Liver (tissue), 9 donors: ENCODE data around the gene DCDC2C. TPM values are rescaled to one million over a fixed set of nuclear protein-coding genes. Genes with fewer than 3 reads are reported as not detected.

Source experiments
- DNase-seq: peaks from one replicate; pipeline ENCODE4 v3.0.0-alpha.2; 2017; ENCODE audit warnings: low spot score
- H3K27ac ChIP-seq, 2 donors: one replicate each; pipeline ENCODE4 v1.7.0; 2013; ENCODE audit warnings: inconsistent platforms in 2 of 2, low read length in 2 of 2, control low read depth in 1 of 2, low read depth in 1 of 2, mild to moderate bottlenecking in 1 of 2
- H3K27me3 ChIP-seq, 4 donors: one replicate each; pipeline versions ENCODE4 v1.6.1 to v1.7.0; 2013; ENCODE audit warnings: low read length in 3 of 4, inconsistent platforms in 1 of 4, mild to moderate bottlenecking in 1 of 4, moderate library complexity in 1 of 4; ENCODE audit not compliant: control insufficient read depth in 4 of 4, insufficient read depth in 4 of 4
- H3K36me3 ChIP-seq, 4 donors: one replicate each; pipeline versions ENCODE4 v1.6.1 to v1.7.0; 2013; ENCODE audit warnings: low read length in 3 of 4, mild to moderate bottlenecking in 3 of 4, low read depth in 1 of 4, moderate library complexity in 1 of 4; ENCODE audit not compliant: control insufficient read depth in 4 of 4, insufficient read depth in 3 of 4
- H3K4me1 ChIP-seq, 4 donors: one replicate each; pipeline versions ENCODE4 v1.6.1 to v1.7.0; 2013; ENCODE audit warnings: low read length in 3 of 4, mild to moderate bottlenecking in 3 of 4, moderate library complexity in 1 of 4; ENCODE audit not compliant: control insufficient read depth in 4 of 4, insufficient read depth in 4 of 4
- H3K4me3 ChIP-seq, 3 donors: one replicate each; pipeline versions ENCODE4 v1.6.1 to v1.7.0; 2013; ENCODE audit warnings: low read length in 3 of 3, control low read depth in 1 of 3, low read depth in 1 of 3, mild to moderate bottlenecking in 1 of 3
- H3K9ac ChIP-seq, 2 donors: one replicate each; pipeline ENCODE4 v1.7.0; 2013; ENCODE audit warnings: low read length in 2 of 2, mild to moderate bottlenecking in 2 of 2, moderate library complexity in 2 of 2, control low read depth in 1 of 2, low read depth in 1 of 2
- H3K9me3 ChIP-seq, 4 donors: one replicate each; pipeline versions ENCODE4 v1.6.1 to v1.7.0; 2013; ENCODE audit warnings: low read length in 3 of 4; ENCODE audit not compliant: control insufficient read depth in 4 of 4
- FOXA1 ChIP-seq: IDR thresholded peaks from 2 replicates; pipeline ENCODE4 v1.6.1; 2016; ENCODE audit warnings: antibody characterized with exemption
- FOXA2 ChIP-seq: IDR thresholded peaks from 2 replicates; pipeline ENCODE4 v1.6.1; 2016; ENCODE audit warnings: antibody characterized with exemption
- GABPA ChIP-seq, 2 donors: IDR thresholded peaks in 1 of 2; conservative IDR thresholded peaks in 1 of 2; 2 replicates each; pipeline ENCODE4 v1.6.1; 2016; ENCODE audit warnings: antibody characterized with exemption in 2 of 2, mild to moderate bottlenecking in 1 of 2, moderate library complexity in 1 of 2
- HNF4A ChIP-seq, 2 donors: conservative IDR thresholded peaks; 2 replicates each; pipeline ENCODE4 v1.6.1; 2016; ENCODE audit warnings: antibody characterized with exemption in 2 of 2, mild to moderate bottlenecking in 2 of 2
- HNF4G ChIP-seq: IDR thresholded peaks from 2 replicates; pipeline ENCODE4 v1.6.1; 2016; ENCODE audit warnings: antibody characterized with exemption
- JUND ChIP-seq, 2 donors: IDR thresholded peaks; 2 replicates each; pipeline ENCODE4 v1.6.1; 2016; ENCODE audit warnings: antibody characterized with exemption in 2 of 2
- NR2F2 ChIP-seq: IDR thresholded peaks from 2 replicates; pipeline ENCODE4 v1.6.1; 2016; ENCODE audit warnings: antibody characterized with exemption
- RAD21 ChIP-seq, 2 donors: IDR thresholded peaks; 2 replicates each; pipeline ENCODE4 v1.6.1; 2016; ENCODE audit warnings: antibody characterized with exemption in 2 of 2, mild to moderate bottlenecking in 2 of 2
- RXRA ChIP-seq, 2 donors: IDR thresholded peaks; 2 replicates each; pipeline ENCODE4 v1.6.1; 2017 to 2018; ENCODE audit warnings: antibody characterized with exemption in 2 of 2, mild to moderate bottlenecking in 1 of 2
- SP1 ChIP-seq: IDR thresholded peaks from 2 replicates; pipeline ENCODE4 v1.6.1; 2018; ENCODE audit warnings: antibody characterized with exemption, mild to moderate bottlenecking
- TAF1 ChIP-seq: conservative IDR thresholded peaks from 2 replicates; pipeline ENCODE4 v1.6.1; 2016; ENCODE audit warnings: antibody characterized with exemption, mild to moderate bottlenecking
- YY1 ChIP-seq: IDR thresholded peaks from 2 replicates; pipeline ENCODE4 v1.6.1; 2016; ENCODE audit warnings: antibody characterized with exemption, mild to moderate bottlenecking
- WGBS: extraction: QIAGEN DNeasy Blood & Tissue Kit; methylation state at CpG from one replicate; pipeline ENCODE4 v1.1.7; 2013; 5-methylcytosine and 5-hydroxymethylcytosine counted together
- polyA plus RNA-seq, 2 donors: library from polyadenylated mRNA; stranded (reverse) in 1 of 2; unstranded in 1 of 2; fragments of 200-250 nt in 1 of 2; fragments of >200 nt in 1 of 2; fragmentation: Nextera tagmentation in 1 of 2; extraction: Ambion mirVana in 1 of 2; gene quantifications; one replicate each; pipeline versions ENCODE4 v1.2.1 to v1.2.3, GENCODE V29; 2013 to 2015
- total RNA-seq, 2 donors: library from RNA; depleted of rRNA; stranded (reverse); fragments of >200 nt; gene quantifications; one replicate each; pipeline ENCODE4 v1.2.3, GENCODE V29; 2014
- TF ChIP-seq, protein P1 (sequence below): IDR thresholded peaks from 2 replicates; pipeline ENCODE4 v1.6.1; 2016; ENCODE audit warnings: antibody characterized with exemption, mild to moderate bottlenecking
- TF ChIP-seq, protein P2 (sequence below): fragments of 150-350 bp; IDR thresholded peaks from 2 replicates; pipeline ENCODE4 v1.5.1; 2017; ENCODE audit warnings: improper control_type of control experiment, low read depth, low read length; ENCODE audit not compliant: missing input control
- TF ChIP-seq, protein P3 (sequence below): IDR thresholded peaks from 2 replicates; pipeline ENCODE4 v1.6.1; 2016; ENCODE audit warnings: antibody characterized with exemption
- TF ChIP-seq, protein P4 (sequence below): IDR thresholded peaks from 2 replicates; pipeline ENCODE4 v1.6.1; 2016; ENCODE audit warnings: antibody characterized with exemption
- TF ChIP-seq, protein P5 (sequence below): IDR thresholded peaks from 2 replicates; pipeline ENCODE4 v1.6.1; 2016; ENCODE audit warnings: antibody characterized with exemption
- donor health status: healthy.
- donor health status: healthy.
- donor health status: healthy.
- donor health status: healthy.
- donor health status: healthy.

Gene DCDC2C
- total and polyA plus RNA-seq, 4 donors: not detected

DNA sequence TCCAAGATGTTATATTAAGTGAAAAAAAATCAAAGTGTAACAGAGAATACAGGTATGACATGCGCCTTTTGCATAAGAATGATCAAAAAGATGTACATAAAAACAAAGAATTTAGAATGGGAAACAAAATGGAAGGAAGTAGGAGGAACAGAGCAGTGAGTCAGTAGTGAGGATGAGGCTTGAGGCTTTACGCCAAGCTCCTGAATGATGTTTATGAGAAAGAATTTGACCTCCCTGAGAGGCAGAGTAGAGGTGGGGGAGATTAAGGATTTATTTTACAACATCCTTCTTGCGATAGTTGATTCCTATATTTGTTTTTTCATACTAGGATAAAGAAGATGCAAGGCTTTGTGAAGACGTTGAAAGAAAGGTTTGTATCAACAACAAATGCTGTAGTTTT is 81.4 kb downstream of the DCDC2C start:
- H3K9ac ChIP-seq: no peak overlapping the region
- H3K9me3 ChIP-seq: no peaks in the 10 kb centered on the region
- no peaks in the 10 kb centered on the region for H3K36me3 ChIP-seq
- no peaks in the 10 kb centered on the region for H3K4me1 ChIP-seq
- no peak overlapping the region for H3K4me3 ChIP-seq
- TF ChIP-seq, protein P1, sequence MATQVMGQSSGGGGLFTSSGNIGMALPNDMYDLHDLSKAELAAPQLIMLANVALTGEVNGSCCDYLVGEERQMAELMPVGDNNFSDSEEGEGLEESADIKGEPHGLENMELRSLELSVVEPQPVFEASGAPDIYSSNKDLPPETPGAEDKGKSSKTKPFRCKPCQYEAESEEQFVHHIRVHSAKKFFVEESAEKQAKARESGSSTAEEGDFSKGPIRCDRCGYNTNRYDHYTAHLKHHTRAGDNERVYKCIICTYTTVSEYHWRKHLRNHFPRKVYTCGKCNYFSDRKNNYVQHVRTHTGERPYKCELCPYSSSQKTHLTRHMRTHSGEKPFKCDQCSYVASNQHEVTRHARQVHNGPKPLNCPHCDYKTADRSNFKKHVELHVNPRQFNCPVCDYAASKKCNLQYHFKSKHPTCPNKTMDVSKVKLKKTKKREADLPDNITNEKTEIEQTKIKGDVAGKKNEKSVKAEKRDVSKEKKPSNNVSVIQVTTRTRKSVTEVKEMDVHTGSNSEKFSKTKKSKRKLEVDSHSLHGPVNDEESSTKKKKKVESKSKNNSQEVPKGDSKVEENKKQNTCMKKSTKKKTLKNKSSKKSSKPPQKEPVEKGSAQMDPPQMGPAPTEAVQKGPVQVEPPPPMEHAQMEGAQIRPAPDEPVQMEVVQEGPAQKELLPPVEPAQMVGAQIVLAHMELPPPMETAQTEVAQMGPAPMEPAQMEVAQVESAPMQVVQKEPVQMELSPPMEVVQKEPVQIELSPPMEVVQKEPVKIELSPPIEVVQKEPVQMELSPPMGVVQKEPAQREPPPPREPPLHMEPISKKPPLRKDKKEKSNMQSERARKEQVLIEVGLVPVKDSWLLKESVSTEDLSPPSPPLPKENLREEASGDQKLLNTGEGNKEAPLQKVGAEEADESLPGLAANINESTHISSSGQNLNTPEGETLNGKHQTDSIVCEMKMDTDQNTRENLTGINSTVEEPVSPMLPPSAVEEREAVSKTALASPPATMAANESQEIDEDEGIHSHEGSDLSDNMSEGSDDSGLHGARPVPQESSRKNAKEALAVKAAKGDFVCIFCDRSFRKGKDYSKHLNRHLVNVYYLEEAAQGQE: no peak
- TF ChIP-seq, protein P2, sequence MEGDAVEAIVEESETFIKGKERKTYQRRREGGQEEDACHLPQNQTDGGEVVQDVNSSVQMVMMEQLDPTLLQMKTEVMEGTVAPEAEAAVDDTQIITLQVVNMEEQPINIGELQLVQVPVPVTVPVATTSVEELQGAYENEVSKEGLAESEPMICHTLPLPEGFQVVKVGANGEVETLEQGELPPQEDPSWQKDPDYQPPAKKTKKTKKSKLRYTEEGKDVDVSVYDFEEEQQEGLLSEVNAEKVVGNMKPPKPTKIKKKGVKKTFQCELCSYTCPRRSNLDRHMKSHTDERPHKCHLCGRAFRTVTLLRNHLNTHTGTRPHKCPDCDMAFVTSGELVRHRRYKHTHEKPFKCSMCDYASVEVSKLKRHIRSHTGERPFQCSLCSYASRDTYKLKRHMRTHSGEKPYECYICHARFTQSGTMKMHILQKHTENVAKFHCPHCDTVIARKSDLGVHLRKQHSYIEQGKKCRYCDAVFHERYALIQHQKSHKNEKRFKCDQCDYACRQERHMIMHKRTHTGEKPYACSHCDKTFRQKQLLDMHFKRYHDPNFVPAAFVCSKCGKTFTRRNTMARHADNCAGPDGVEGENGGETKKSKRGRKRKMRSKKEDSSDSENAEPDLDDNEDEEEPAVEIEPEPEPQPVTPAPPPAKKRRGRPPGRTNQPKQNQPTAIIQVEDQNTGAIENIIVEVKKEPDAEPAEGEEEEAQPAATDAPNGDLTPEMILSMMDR: no peak
- TF ChIP-seq SP1 (no peak), HNF4G (no peak), YY1 (no peak), FOXA2 (no peak), GABPA (IDR thresholded peaks at IDR 0.05 in 1 of 2, conservative IDR thresholded peaks at IDR 0.05 in 1 of 2) (no peak), NR2F2 (no peak), TAF1 (no peak), JUND (IDR thresholded peaks at IDR 0.05) (no peak), HNF4A (conservative IDR thresholded peaks at IDR 0.05) (no peak), RAD21 (IDR thresholded peaks at IDR 0.05) (no peak)
- TF ChIP-seq, protein P3, sequence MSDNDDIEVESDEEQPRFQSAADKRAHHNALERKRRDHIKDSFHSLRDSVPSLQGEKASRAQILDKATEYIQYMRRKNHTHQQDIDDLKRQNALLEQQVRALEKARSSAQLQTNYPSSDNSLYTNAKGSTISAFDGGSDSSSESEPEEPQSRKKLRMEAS: no peak
- TF ChIP-seq, protein P4, sequence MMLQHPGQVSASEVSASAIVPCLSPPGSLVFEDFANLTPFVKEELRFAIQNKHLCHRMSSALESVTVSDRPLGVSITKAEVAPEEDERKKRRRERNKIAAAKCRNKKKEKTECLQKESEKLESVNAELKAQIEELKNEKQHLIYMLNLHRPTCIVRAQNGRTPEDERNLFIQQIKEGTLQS: no peak
- TF ChIP-seq, protein P5, sequence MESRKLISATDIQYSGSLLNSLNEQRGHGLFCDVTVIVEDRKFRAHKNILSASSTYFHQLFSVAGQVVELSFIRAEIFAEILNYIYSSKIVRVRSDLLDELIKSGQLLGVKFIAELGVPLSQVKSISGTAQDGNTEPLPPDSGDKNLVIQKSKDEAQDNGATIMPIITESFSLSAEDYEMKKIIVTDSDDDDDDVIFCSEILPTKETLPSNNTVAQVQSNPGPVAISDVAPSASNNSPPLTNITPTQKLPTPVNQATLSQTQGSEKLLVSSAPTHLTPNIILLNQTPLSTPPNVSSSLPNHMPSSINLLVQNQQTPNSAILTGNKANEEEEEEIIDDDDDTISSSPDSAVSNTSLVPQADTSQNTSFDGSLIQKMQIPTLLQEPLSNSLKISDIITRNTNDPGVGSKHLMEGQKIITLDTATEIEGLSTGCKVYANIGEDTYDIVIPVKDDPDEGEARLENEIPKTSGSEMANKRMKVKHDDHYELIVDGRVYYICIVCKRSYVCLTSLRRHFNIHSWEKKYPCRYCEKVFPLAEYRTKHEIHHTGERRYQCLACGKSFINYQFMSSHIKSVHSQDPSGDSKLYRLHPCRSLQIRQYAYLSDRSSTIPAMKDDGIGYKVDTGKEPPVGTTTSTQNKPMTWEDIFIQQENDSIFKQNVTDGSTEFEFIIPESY: no peak
- WGBS: 76% methylated on average over 4 of the region's 4 CpGs
- H3K27ac ChIP-seq: no peak overlapping the region
- DNase-seq: no peak
- H3K27me3 ChIP-seq: no peaks in the 10 kb centered on the region

DNA sequence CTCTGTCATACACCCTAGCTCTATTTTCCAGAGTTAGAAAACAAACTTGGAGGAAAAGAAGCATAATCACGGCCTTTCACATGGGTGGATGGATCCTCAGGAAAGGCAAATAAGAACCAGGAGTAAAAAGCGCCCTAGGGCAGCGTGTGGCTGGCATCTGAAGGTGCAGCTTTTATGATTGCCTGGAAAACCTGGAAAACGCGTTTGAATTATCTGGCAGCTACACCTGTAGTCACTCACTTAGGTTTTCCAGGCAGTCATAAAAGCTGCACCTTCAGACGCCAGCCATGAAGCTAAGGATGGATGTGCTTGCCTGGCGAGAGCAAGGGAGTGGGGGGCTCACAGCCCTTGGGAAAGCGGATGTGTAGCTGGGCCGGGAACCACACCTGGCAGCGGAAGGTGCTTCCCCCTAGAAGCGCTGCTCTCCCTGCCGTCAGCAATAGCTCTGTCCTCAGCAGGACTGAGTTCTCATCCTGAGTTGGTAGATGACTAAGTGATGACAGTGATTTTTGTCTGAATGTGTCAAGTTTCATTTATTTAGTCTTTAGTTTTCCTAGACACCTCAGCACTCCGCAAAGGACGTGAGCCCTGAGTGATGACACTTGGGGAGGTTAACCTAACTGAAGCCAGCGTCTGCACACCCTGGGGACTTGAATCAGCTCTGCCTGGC is 82.0 kb downstream of the DCDC2C start:
- Histone ChIP-seq H3K4me1 (no peaks in the 10 kb centered on the region), H3K9ac (no peak overlapping the region), H3K27ac (no peak overlapping the region), H3K4me3 (no peak overlapping the region), H3K27me3 (no peaks in the 10 kb centered on the region), H3K36me3 (no peaks in the 10 kb centered on the region), H3K9me3 (no peaks in the 10 kb centered on the region)
- 62% methylated on average over 15 of the region's 15 CpGs for WGBS
- no peak for DNase-seq
- TF ChIP-seq, protein P4: no peak
- TF ChIP-seq FOXA1 (no peak), RXRA (IDR thresholded peaks at IDR 0.05) (no peak), HNF4A (conservative IDR thresholded peaks at IDR 0.05) (no peak), HNF4G (no peak), SP1 (no peak)
- TF ChIP-seq, protein P5: no peak
- TF ChIP-seq, protein P3: no peak
- TF ChIP-seq, protein P1: no peak
